ENCODE measurements around the gene ME1. TPM values are rescaled to one million over a fixed set of nuclear protein-coding genes. Genes with fewer than 3 reads are reported as not detected.
"Not testable (repeated sequence)": the region's sequence is repeated elsewhere in the genome, so short reads cannot be mapped to it uniquely, and the experiment has no call there.

Gene ME1
- total RNA-seq, 1 experiment from 2014 or later: 7.8 TPM

DNA sequence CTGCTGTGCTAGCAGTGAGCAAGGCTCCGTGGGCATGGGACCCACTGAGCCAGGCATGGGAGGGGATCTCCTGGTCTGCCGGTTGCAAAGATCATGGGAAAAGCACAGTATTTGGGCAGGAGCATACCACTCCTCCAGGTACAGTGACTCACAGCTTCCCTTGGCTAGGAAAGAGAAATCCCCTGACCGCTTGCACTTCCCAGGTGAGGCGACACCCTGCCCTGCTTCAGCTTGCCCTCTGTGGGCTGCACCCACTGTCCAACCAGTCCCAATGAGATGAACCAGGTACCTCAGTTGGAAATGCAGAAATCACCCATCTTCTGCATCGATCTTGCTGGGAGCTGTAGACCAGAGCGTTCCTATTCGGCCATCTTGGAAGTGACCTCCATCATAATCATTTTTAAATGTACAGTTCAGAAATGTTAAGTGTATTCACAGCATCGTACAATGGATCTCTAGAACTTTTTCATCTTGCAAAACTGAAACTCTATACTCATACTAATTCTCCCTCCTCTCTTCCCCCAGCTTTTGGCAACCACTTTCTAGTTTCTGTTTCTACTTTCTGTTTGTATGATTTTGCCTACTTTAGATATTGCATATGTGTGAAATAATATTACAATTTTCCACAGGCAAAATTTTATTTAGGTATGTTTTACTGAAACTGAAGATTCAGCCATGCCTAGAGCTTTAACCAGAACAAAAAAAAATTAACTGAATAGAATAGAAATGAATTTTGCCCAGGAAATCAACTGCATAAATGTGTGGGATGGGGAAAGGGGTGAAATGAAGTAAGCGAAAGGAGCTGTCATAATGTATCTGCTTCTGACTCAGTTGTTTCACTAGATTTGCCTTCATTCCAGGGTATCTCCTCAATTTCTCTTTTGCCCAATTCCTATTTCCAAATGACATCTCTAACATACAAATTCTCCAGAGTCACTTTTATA is 137.7 kb downstream of the ME1 start:
- Histone ChIP-seq H3K9ac (ENCODE audit: extremely low read depth, insufficient read length, low read length) (no peak overlapping the region), H3K4me2 (ENCODE audit: insufficient read depth, insufficient read length, low read length) (no peak overlapping the region), H3K27me3 (ENCODE audit: insufficient read depth, low read length) (no peaks in the 10 kb centered on the region), H3K18ac (ENCODE audit: insufficient read length, low read depth, low read length) (no peak overlapping the region), H4K20me1 (ENCODE audit: control insufficient read depth, insufficient read depth, insufficient read length) (no peaks in the 10 kb centered on the region), H2BK20ac (ENCODE audit: low read depth, low read length, poor library complexity, severe bottlenecking) (no peak overlapping the region), H4K91ac (ENCODE audit: insufficient read length, low read depth, low read length) (no peak overlapping the region), H2AFZ (ENCODE audit: low read length) (no peak overlapping the region), H4K5ac (ENCODE audit: insufficient read length, low read depth, low read length) (no peak overlapping the region), H3K14ac (ENCODE audit: insufficient read depth, low read length) (no peak overlapping the region), H2BK120ac (ENCODE audit: low read depth, low read length, poor library complexity, severe bottlenecking) (no peak overlapping the region), H2BK12ac (ENCODE audit: insufficient read length, low read depth, low read length) (no peak overlapping the region), H3K79me2 (ENCODE audit: insufficient read depth, low read length) (no peaks in the 10 kb centered on the region), H3K23ac (ENCODE audit: insufficient read length, low read depth, low read length) (no peak overlapping the region), H2BK15ac (ENCODE audit: low read depth, low read length) (no peak overlapping the region), H3K27ac (ENCODE audit: insufficient read length, low read depth, low read length) (no peak overlapping the region), H3K79me1 (ENCODE audit: insufficient read depth, low read depth, low read length, poor library complexity, severe bottlenecking) (no peaks in the 10 kb centered on the region), H3K4ac (ENCODE audit: low read depth, low read length) (no peak overlapping the region), H3K23me2 (ENCODE audit: insufficient read length, low read depth, low read length, poor library complexity, severe bottlenecking) (no peaks in the 10 kb centered on the region), H3T11ph (ENCODE audit: low read length) (no peak overlapping the region), H3K4me1 (ENCODE audit: insufficient read depth, low read length) (no peaks in the 10 kb centered on the region), H2AK5ac (ENCODE audit: insufficient read length, low read length) (no peak overlapping the region), H4K8ac (replicated peaks; ENCODE audit: insufficient read length, low read depth, low read length) (no peak overlapping the region), H2BK5ac (ENCODE audit: insufficient read length, low read length) (no peak overlapping the region), H3K56ac (ENCODE audit: insufficient read length, low read depth, low read length) (no peak overlapping the region), H3K9me3 (ENCODE audit: control insufficient read depth, low read depth, low read length) (no peaks in the 10 kb centered on the region)
- peaks cover 0 to 3% of the 10 kb centered on the region in 2 experiments; a peak in 1 of 5 replicates for H3K9me3 Mint-ChIP-seq
- H3K4me3 Mint-ChIP-seq: no peak overlapping the region
- no peak for DNase-seq
- WGBS (ENCODE audit: extremely low coverage, insufficient read length, low lambda C conversion rate): no CpG with 5 or more reads among the region's 9 CpGs
- H3K27ac Mint-ChIP-seq: no peak overlapping the region; a peak in 1 of 7 replicates
- H3K4me1 Mint-ChIP-seq: no peaks in the 10 kb centered on the region
- H3K27me3 Mint-ChIP-seq (ENCODE audit: low read depth): no peaks in the 10 kb centered on the region
- TF ChIP-seq, protein P1, sequence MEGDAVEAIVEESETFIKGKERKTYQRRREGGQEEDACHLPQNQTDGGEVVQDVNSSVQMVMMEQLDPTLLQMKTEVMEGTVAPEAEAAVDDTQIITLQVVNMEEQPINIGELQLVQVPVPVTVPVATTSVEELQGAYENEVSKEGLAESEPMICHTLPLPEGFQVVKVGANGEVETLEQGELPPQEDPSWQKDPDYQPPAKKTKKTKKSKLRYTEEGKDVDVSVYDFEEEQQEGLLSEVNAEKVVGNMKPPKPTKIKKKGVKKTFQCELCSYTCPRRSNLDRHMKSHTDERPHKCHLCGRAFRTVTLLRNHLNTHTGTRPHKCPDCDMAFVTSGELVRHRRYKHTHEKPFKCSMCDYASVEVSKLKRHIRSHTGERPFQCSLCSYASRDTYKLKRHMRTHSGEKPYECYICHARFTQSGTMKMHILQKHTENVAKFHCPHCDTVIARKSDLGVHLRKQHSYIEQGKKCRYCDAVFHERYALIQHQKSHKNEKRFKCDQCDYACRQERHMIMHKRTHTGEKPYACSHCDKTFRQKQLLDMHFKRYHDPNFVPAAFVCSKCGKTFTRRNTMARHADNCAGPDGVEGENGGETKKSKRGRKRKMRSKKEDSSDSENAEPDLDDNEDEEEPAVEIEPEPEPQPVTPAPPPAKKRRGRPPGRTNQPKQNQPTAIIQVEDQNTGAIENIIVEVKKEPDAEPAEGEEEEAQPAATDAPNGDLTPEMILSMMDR (conservative IDR thresholded peaks at IDR 0.05): no peak
- peaks cover 2 to 10% (median 4%) of the 10 kb centered on the region in 3 experiments; a peak in 5 of 7 replicates for H3K36me3 Mint-ChIP-seq (ENCODE audit: insufficient read depth in 1 of 3, low read depth in 3 of 3)

DNA sequence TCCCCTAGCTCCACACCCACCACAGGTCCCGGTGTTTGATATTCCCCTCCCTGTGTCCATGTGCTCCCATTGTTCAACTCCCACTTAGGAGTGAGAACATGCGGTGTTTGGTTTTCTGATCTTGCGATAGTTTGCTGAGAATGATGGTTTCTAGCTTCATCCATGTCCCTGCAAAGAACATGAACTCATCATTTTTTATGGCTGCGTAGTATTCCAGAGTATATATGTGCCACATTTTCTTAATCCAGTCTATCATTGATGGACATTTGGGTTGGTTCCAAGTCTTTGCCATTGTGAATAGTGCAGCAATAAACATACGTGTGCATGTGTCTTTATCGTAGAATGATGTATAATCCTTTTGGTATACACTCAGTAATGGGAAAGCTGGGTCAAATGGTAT is 143.6 kb downstream of the ME1 start:
- no CpG with 5 or more reads among the region's 6 CpGs for WGBS (ENCODE audit: extremely low coverage, insufficient read length, low lambda C conversion rate)

More for the DNA sequence above, 143.6 kb downstream of the ME1 start:
- H3K27ac Mint-ChIP-seq; H2AFZ ChIP-seq (ENCODE audit: low read length); H4K5ac ChIP-seq (ENCODE audit: insufficient read length, low read depth, low read length); H3K4me1 ChIP-seq (ENCODE audit: insufficient read depth, low read length); H3K79me2 ChIP-seq (ENCODE audit: insufficient read depth, low read length); H2BK20ac ChIP-seq (ENCODE audit: low read depth, low read length, poor library complexity, severe bottlenecking); H4K91ac ChIP-seq (ENCODE audit: insufficient read length, low read depth, low read length); H2BK15ac ChIP-seq (ENCODE audit: low read depth, low read length); H3T11ph ChIP-seq (ENCODE audit: low read length); H3K27ac ChIP-seq (ENCODE audit: insufficient read length, low read depth, low read length); H4K8ac ChIP-seq (replicated peaks; ENCODE audit: insufficient read length, low read depth, low read length); H3K79me1 ChIP-seq (ENCODE audit: insufficient read depth, low read depth, low read length, poor library complexity, severe bottlenecking); H3K14ac ChIP-seq (ENCODE audit: insufficient read depth, low read length); H3K27me3 ChIP-seq (ENCODE audit: insufficient read depth, low read length); DNase-seq; H3K4me2 ChIP-seq (ENCODE audit: insufficient read depth, insufficient read length, low read length); H2BK120ac ChIP-seq (ENCODE audit: low read depth, low read length, poor library complexity, severe bottlenecking); H2AK5ac ChIP-seq (ENCODE audit: insufficient read length, low read length); H3K4me1 Mint-ChIP-seq; H3K36me3 Mint-ChIP-seq (ENCODE audit: insufficient read depth in 1 of 3, low read depth in 3 of 3); H3K4me3 Mint-ChIP-seq; H2BK12ac ChIP-seq (ENCODE audit: insufficient read length, low read depth, low read length); H2BK5ac ChIP-seq (ENCODE audit: insufficient read length, low read length); H3K9me3 Mint-ChIP-seq; H4K20me1 ChIP-seq (ENCODE audit: control insufficient read depth, insufficient read depth, insufficient read length); H3K4ac ChIP-seq (ENCODE audit: low read depth, low read length); H3K27me3 Mint-ChIP-seq (ENCODE audit: low read depth); H3K9me3 ChIP-seq (ENCODE audit: control insufficient read depth, low read depth, low read length); H3K23ac ChIP-seq (ENCODE audit: insufficient read length, low read depth, low read length); H3K56ac ChIP-seq (ENCODE audit: insufficient read length, low read depth, low read length); H3K23me2 ChIP-seq (ENCODE audit: insufficient read length, low read depth, low read length, poor library complexity, severe bottlenecking); H3K18ac ChIP-seq (ENCODE audit: insufficient read length, low read depth, low read length); H3K9ac ChIP-seq (ENCODE audit: extremely low read depth, insufficient read length, low read length): not testable (repeated sequence)
